Hypothalamus (tissue), 51 donors: Measurements from ENCODE around the gene TMEM53.
A peak's percentile ranks its signal among the peaks of the same experiment; 100 is the strongest.

Experiments used
- DNase-seq, 51 donors: peaks; one replicate each; lab custom pipeline; 2025; lab: John Stamatoyannopoulos, UW

Gene TMEM53

GRCh38 chr1:44634606-44635189 lies 39.6 kb downstream of the TMEM53 start:
- DNase-seq: no peak

- DNase-seq: peak in 1 of 51 donors; percentile 65
Observed at GRCh38 chr1:44632598-44632997, 41.7 kb downstream of the TMEM53 start.

- DNase-seq: peak; percentile 27 to 87 (median 75)
Observed at GRCh38 chr1:44631647-44632539, 42.4 kb downstream of the TMEM53 start.

GRCh38 chr1:44631333-44631646 lies 43.0 kb downstream of the TMEM53 start:
- peak in 1 of 51 donors; percentile 62 for DNase-seq

- DNase-seq: no peak
Observed at GRCh38 chr1:44630116-44630515, 44.2 kb downstream of the TMEM53 start.

GRCh38 chr1:44628962-44629756 lies 45.1 kb downstream of the TMEM53 start:
- no peak for DNase-seq

- DNase-seq: no peak
Observed at GRCh38 chr1:44625348-44625747, 48.9 kb downstream of the TMEM53 start.

GRCh38 chr1:44624268-44624901 lies 49.9 kb downstream of the TMEM53 start:
- no peak for DNase-seq

- peak in 1 of 51 donors; percentile 29 for DNase-seq
Observed at GRCh38 chr1:44621841-44622286, 52.4 kb downstream of the TMEM53 start.

GRCh38 chr1:44620072-44620471 lies 54.2 kb downstream of the TMEM53 start:
- DNase-seq: no peak

GRCh38 chr1:44619261-44619900 lies 54.9 kb downstream of the TMEM53 start:
- DNase-seq: peak in 2 of 51 donors; percentile 13 to 23

- DNase-seq: no peak
Observed at GRCh38 chr1:44617703-44618029, 56.6 kb downstream of the TMEM53 start.

- DNase-seq: peak in 2 of 51 donors; percentile 11
Observed at GRCh38 chr1:44616991-44617702, 57.1 kb downstream of the TMEM53 start.

- DNase-seq: no peak
Observed at GRCh38 chr1:44616284-44616990, 57.8 kb downstream of the TMEM53 start.

GRCh38 chr1:44613941-44614340 lies 60.3 kb downstream of the TMEM53 start:
- no peak for DNase-seq

- no peak for DNase-seq
Observed at GRCh38 chr1:44611866-44612265, 62.4 kb downstream of the TMEM53 start.

GRCh38 chr1:44611419-44611818 lies 62.9 kb downstream of the TMEM53 start:
- DNase-seq: no peak

- no peak for DNase-seq
Observed at GRCh38 chr1:44610527-44611148, 63.6 kb downstream of the TMEM53 start.
